Subcutaneous adipose tissue (tissue), 4 donors: Measurements from ENCODE around the gene NR2C2AP. TPM values are rescaled to one million over a fixed set of nuclear protein-coding genes. Genes with fewer than 3 reads are reported as not detected.

Experiments
- small RNA-seq: library from RNA; depleted of rRNA; stranded (forward); fragments of <200 nt; gene quantifications from one replicate; pipeline ENCODE3, GENCODE V24; 2016
- total RNA-seq, 4 donors: library from RNA; depleted of rRNA; stranded (reverse); fragments of >200 nt; gene quantifications; one replicate each; pipeline ENCODE4 v1.1.0, GENCODE V29; 2016
- TF ChIP-seq, protein P1 (sequence below): fragments of 450-650 bp; IDR thresholded peaks from one replicate; pipeline ENCODE4 v1.5.1; 2016; ENCODE audit warnings: low read depth, mild to moderate bottlenecking, control low read depth, antibody characterized with exemption, moderate library complexity

The NR2C2AP gene
- total RNA-seq, 4 donors from 2014 or later = 7.0 to 16.3 (median 11.9) TPM

DNA sequence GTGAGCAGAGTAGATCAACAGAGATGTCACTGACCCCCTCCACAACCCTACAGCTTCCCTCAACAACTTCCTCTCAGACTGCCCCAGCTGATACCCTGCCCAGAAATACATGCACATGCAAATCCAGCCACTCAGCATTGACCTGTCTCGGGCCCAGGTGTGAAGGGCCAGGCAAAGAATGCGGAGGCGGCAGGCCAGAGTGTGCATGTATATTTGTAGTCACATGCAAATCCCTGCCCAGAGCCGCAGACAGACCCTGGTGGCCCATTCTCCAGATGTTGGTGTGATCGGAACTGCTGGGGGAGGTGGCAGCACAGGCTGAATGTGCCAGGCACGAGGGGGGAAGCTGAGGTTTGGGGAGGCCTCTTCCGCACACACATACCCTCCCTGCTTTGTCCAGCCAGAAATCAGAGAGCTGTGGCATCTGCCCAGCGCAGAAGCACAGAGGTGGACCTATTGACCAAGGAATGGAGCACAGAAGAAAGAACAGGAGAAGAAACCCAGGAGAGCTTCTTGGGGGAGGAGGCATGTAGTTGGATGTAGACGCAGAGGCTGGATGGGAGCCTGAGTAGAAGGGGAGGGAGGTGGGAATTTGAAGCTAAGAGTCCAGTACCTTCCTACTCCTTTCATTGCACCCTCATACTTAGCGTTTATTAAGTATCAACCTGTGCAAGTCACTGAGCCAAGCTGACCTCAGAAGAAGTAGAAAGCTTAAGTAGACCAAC, 47.6 kb downstream of the NR2C2AP start:
- TF ChIP-seq, protein P1, sequence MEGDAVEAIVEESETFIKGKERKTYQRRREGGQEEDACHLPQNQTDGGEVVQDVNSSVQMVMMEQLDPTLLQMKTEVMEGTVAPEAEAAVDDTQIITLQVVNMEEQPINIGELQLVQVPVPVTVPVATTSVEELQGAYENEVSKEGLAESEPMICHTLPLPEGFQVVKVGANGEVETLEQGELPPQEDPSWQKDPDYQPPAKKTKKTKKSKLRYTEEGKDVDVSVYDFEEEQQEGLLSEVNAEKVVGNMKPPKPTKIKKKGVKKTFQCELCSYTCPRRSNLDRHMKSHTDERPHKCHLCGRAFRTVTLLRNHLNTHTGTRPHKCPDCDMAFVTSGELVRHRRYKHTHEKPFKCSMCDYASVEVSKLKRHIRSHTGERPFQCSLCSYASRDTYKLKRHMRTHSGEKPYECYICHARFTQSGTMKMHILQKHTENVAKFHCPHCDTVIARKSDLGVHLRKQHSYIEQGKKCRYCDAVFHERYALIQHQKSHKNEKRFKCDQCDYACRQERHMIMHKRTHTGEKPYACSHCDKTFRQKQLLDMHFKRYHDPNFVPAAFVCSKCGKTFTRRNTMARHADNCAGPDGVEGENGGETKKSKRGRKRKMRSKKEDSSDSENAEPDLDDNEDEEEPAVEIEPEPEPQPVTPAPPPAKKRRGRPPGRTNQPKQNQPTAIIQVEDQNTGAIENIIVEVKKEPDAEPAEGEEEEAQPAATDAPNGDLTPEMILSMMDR = no peak

DNA sequence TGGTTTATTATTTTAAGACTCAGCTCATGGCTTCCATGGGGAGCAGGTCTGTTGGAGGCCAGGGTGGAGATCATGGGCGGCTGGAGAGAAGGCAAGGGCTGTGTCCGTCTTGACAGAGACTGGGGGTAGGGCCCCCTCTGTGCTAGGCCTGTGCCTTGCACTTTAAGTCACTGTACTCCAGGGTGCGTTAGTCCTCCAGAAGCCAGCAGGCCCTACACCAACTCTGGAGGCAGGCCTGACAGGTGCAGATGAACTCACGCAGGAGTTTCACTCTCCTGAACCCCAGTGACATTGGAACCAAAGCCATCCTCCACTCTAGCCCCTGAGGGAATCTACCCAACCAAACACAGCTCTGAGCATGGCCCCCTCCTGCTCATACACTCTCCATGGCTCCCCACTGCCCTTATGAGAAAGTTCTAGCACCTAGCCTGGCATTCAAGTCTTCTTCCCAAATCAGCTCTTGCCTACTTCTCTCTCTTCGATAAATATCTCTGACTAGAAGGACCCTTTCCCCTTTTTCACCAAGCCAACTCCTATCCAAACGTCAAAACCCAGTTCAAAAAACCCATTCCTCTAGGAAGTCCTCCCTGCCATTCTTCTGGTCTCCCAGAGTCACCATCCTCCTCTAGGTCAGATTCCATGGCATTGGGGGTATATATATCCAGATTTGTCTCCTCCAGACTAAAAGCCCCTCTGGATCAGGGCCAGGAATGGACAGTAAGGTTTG, 48.3 kb downstream of the NR2C2AP start:
- TF ChIP-seq, protein P1 = no peak

DNA sequence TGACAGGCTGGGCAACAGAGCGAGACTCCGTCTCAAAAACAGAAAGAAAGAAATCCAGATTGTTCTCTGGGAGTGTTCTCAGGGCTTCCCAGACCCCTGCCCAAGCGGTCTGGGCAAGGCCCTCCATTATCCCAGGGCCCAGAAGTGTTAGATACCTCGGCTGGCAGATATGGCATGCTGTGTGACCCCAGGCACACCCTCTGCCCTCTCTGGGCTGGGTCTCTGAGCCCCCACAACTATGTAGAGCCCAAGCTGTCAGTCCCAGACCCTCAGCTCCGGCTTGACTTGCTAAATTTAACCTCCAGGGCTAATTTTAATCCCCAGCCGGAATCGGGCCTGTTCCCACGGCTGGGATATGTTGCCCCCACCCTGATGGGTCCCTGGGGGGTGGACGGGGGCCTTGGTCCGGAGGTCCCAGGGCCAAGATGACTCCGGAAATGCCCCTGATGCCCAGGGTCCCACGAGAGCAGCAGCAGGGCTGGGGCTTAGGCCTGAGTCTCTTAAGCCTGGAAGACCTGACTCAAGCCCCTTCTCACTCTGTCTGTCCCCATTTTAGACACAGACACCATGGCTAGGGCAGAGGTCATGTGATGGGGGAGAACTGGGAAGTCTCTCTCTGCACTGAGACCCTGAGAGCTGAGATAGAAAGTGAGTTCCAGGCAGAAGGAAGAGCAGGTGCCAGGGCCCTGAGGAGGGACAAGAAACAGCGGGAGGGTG, 50.4 kb downstream of the NR2C2AP start:
- TF ChIP-seq, protein P1 = no peak

DNA sequence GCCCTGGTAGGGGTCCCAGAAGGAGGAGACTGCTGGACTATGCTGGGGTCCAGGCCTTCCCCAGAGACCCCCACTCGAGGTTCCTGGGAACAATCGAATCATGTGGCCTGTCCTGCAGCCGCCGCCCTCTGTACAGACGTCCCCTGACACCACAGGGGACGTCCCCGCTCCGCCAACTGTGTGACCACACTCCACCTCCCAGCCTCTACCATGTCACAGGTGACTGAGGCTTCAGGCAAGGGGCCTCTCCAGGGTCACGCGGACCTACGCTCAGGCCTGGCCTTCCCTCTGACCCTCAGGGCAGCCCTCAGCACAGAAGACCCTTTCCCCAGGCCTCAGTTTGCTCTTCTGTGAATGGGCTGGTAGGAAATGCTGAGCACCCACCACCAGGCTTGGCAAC, 51.8 kb downstream of the NR2C2AP start:
- TF ChIP-seq, protein P1 = no peak

Small RNAs within 50 kb of the gene (small RNA-seq; reads per million reads assigned to genes)
- gene RNU6-1028P = not detected

Other genes with a start within 250 kb of the NR2C2AP start
- 10 to 100 TPM; 29.2 to 59.5 (median 42.2) TPM for gene SUGP2, start 169.9 kb downstream of the NR2C2AP start, total RNA-seq
- gene ARMC6, start 169.8 kb downstream of the NR2C2AP start, total RNA-seq = 10 to 100 TPM; 12.6 to 28.2 (median 18.6) TPM
- gene SLC25A42, start 139.4 kb downstream of the NR2C2AP start, total RNA-seq = 10 to 100 TPM in 2 of 4 donors, 1 to 10 TPM in 2; 4.1 to 17.3 (median 8.1) TPM
- gene TMEM161A, start 64.9 kb downstream of the NR2C2AP start, total RNA-seq = 10 to 100 TPM in 3 of 4 donors, 1 to 10 TPM in 1; 9.5 to 21.1 (median 10.2) TPM
- under 1 TPM in 1 of 4 donors, not detected in 3; 0.88 TPM for gene MEF2B, start 33.2 kb downstream of the NR2C2AP start, total RNA-seq
- 10 to 100 TPM in 2 of 4 donors, 1 to 10 TPM in 2; 3.6 to 26.2 (median 10.0) TPM for gene BORCS8, start 11.3 kb downstream of the NR2C2AP start, total RNA-seq
- gene RFXANK, start 11.2 kb downstream of the NR2C2AP start, total RNA-seq = 10 to 100 TPM; 34.5 to 45.4 (median 39.6) TPM
- gene NCAN, start 8.5 kb upstream of the NR2C2AP start, total RNA-seq = not detected
- gene TM6SF2, start 69.9 kb upstream of the NR2C2AP start, total RNA-seq = under 1 TPM in 2 of 4 donors, not detected in 2; 0.82 to 0.88 TPM
- gene SUGP1, start 117.1 kb upstream of the NR2C2AP start, total RNA-seq = 10 to 100 TPM; 15.5 to 37.3 (median 24.0) TPM
- 10 to 100 TPM; 20.9 to 78.2 (median 43.9) TPM for gene MAU2, start 117.4 kb upstream of the NR2C2AP start, total RNA-seq
- gene GATAD2A, start 202.3 kb upstream of the NR2C2AP start, total RNA-seq = 10 to 100 TPM; 24.0 to 32.0 (median 28.9) TPM